HepG2 (cell line): Measurements from ENCODE around the gene SUSD4.

ENCODE experiments used
- EP300 ChIP-seq, 3 experiments: sonication (generic) in 1 of 3; formaldehyde crosslinking in 1 of 3; IDR thresholded peaks; 2 replicates each; pipeline versions ENCODE4 v1.5.1 to v1.6.1; 2011 to 2020; ENCODE audit warnings: low read depth in 2 of 3, low read length in 2 of 3, borderline replicate concordance in 1 of 3, improper control_type of control experiment in 1 of 3, mild to moderate bottlenecking in 1 of 3, missing genetic modification reagents in 1 of 3, moderate library complexity in 1 of 3
- EZH2 ChIP-seq: conservative IDR thresholded peaks from 2 replicates; pipeline ENCODE4 v1.6.1; 2012; ENCODE audit warnings: mild to moderate bottlenecking, low read depth, low read length, moderate library complexity
- GABPB1 ChIP-seq: IDR thresholded peaks from 2 replicates; pipeline ENCODE4 v1.6.1; 2016; ENCODE audit warnings: mild to moderate bottlenecking, missing genetic modification reagents, moderate library complexity, missing compliant biosample characterization
- GTF2F1 ChIP-seq: fragments of 150-350 bp; IDR thresholded peaks from 2 replicates; pipeline ENCODE4 v1.6.1; 2014; ENCODE audit warnings: low read length
- IRF1 ChIP-seq: sonication (generic); formaldehyde crosslinking; IDR thresholded peaks from 2 replicates; pipeline ENCODE4 v1.4.0; 2020; ENCODE audit warnings: low read depth, mild to moderate bottlenecking, missing genetic modification reagents
- KLF11 ChIP-seq: IDR thresholded peaks from 2 replicates; pipeline ENCODE4 v1.6.1; 2016; ENCODE audit warnings: missing compliant biosample characterization
- NFKB2 ChIP-seq: sonication (generic); formaldehyde crosslinking; IDR thresholded peaks from 2 replicates; pipeline ENCODE4 v1.4.0; 2020; ENCODE audit warnings: missing genetic modification reagents, borderline replicate concordance
- SRF ChIP-seq: IDR thresholded peaks from 2 replicates; pipeline ENCODE4 v1.6.1; 2011; ENCODE audit warnings: mild to moderate bottlenecking, low read depth, low read length, moderate library complexity
- ZNF180 ChIP-seq: sonication (generic); formaldehyde crosslinking; IDR thresholded peaks from 2 replicates; pipeline ENCODE4 v1.4.0; 2020; ENCODE audit warnings: low read depth, missing genetic modification reagents, borderline replicate concordance
- ZNF331 ChIP-seq: sonication (generic); formaldehyde crosslinking; IDR thresholded peaks from 2 replicates; pipeline ENCODE4 v1.4.0; 2020; ENCODE audit warnings: missing genetic modification reagents
- ZNF605 ChIP-seq: sonication (generic); formaldehyde crosslinking; IDR thresholded peaks from 2 replicates; pipeline ENCODE4 v1.8.0; 2022; ENCODE audit warnings: mild to moderate bottlenecking, missing genetic modification reagents
- TF ChIP-seq, protein P1 (sequence below): sonication (generic); formaldehyde crosslinking; IDR thresholded peaks from 2 replicates; pipeline ENCODE4 v1.5.0; 2020; ENCODE audit warnings: mild to moderate bottlenecking, missing genetic modification reagents, moderate library complexity

DNA sequence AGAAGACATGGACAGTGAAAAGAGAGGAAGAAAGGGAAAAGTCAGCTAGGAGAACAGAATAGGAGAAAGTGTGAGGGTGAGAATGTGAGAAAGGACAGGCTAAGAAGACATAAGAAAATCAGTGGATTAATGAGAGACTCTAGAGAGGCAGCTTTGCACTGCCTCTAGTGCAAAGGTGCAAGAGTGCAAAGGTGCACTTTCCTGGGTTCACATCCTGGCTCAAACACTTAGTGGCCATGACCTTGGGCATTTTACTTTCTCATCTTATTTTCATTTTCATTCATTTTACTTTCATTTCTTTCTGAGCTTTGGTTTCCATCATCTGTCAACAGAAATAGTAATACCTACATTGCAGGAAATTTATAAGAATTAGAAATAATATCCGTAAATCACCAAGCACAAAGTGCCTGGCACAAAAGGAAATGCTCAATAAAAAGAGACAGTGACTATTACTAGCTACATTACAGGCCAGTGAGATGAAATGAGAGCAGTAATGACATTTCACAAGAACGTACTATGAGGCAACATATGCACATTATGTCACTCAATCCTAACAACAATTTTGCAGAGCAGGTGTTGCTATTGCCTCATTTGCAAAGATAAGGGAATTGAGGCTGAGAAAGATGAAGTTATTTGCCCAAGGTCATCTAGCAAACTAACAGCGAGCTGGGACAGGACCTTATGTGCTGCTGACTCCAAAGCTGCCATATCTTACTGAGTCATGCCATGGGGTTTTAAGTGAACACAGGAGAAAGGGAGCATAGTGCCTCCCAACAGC is 113.9 kb downstream of the SUSD4 start:
- TF ChIP-seq EZH2: no peak
- no peak for TF ChIP-seq KLF11 (CRISPR knock-in tag)
- TF ChIP-seq, protein P1, sequence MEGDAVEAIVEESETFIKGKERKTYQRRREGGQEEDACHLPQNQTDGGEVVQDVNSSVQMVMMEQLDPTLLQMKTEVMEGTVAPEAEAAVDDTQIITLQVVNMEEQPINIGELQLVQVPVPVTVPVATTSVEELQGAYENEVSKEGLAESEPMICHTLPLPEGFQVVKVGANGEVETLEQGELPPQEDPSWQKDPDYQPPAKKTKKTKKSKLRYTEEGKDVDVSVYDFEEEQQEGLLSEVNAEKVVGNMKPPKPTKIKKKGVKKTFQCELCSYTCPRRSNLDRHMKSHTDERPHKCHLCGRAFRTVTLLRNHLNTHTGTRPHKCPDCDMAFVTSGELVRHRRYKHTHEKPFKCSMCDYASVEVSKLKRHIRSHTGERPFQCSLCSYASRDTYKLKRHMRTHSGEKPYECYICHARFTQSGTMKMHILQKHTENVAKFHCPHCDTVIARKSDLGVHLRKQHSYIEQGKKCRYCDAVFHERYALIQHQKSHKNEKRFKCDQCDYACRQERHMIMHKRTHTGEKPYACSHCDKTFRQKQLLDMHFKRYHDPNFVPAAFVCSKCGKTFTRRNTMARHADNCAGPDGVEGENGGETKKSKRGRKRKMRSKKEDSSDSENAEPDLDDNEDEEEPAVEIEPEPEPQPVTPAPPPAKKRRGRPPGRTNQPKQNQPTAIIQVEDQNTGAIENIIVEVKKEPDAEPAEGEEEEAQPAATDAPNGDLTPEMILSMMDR (CRISPR knock-in tag): no peak
- no peak for TF ChIP-seq ZNF331 (CRISPR knock-in tag)
- TF ChIP-seq NFKB2 (CRISPR knock-in tag): no peak
- TF ChIP-seq GTF2F1: no peak
- TF ChIP-seq ZNF180: no peak
- no peak for TF ChIP-seq GABPB1
- no peak for TF ChIP-seq IRF1
- TF ChIP-seq EP300 (IDR thresholded peaks at IDR 0.05; ENCODE audit: low read depth in 2 of 2, low read length in 2 of 2): no peak
- no peak for TF ChIP-seq EP300 (CRISPR knock-in tag; IDR thresholded peaks at IDR 0.05; ENCODE audit: borderline replicate concordance)
- TF ChIP-seq ZNF605 (CRISPR knock-in tag): no peak
- TF ChIP-seq SRF: no peak
